ENCODE measurements around the gene ZNF444. TPM values are rescaled to one million over a fixed set of nuclear protein-coding genes. Genes with fewer than 3 reads are reported as not detected.
"Not testable (repeated sequence)": the region's sequence is repeated elsewhere in the genome, so short reads cannot be mapped to it uniquely, and the experiment has no call there.

The ZNF444 gene
- total RNA-seq = 12.1 TPM

DNA sequence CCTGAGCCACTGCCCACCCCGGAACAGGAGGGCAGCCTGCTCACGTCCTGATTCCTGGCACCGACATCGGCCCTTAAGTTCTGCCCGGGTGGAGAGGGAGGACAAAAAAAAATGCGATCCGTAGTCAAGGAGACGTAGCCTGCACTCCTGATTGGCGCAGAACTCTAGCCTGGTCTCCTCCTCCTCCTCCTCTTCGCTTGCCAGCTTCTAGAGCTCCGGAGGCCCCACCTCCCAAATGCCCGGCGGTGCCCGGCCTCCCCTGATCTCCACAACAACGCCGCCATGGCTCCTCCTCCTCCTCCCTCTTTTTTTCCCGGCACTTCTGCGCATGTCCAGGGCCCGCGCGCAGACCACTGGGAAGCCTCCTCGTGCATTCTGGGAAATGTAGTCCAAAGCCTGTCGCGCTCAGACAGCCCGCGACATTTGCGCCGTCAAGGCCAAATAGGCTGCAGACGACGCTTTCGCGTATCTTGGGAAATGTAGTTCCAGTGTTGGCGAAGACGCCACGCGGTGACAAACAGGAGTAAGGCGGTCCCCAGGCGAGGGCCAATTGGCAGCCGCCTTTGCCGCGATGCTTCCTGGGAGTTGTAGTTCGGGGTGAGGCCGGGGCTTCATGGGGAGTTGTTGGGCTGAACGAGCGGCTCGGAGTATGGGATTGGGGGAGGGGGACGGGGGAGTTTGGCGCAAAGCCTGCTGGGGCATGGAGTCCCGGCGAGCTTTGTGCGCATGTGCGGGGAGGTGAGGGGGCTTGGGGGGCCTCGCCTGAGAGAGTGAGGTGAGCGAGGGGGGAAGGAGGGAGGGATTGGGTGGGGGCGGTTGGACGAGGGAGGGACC, at the start of gene ZNF444:
ZNF444 (plus strand) TSS at position 705 of the 834 bp plus-strand sequence. CDS start 5,625 bp downstream, outside the sequence.
- DNase-seq (ENCODE audit: low read depth in 2 of 3, low spot score in 2 of 3) = peak; percentile 96 to 100 (median 99)

GRCh38 chr19:56091751-56092546, 49.1 kb upstream of the ZNF444 start:
- DNase-seq (ENCODE audit: low read depth in 2 of 3, low spot score in 2 of 3) = no peak

DNA sequence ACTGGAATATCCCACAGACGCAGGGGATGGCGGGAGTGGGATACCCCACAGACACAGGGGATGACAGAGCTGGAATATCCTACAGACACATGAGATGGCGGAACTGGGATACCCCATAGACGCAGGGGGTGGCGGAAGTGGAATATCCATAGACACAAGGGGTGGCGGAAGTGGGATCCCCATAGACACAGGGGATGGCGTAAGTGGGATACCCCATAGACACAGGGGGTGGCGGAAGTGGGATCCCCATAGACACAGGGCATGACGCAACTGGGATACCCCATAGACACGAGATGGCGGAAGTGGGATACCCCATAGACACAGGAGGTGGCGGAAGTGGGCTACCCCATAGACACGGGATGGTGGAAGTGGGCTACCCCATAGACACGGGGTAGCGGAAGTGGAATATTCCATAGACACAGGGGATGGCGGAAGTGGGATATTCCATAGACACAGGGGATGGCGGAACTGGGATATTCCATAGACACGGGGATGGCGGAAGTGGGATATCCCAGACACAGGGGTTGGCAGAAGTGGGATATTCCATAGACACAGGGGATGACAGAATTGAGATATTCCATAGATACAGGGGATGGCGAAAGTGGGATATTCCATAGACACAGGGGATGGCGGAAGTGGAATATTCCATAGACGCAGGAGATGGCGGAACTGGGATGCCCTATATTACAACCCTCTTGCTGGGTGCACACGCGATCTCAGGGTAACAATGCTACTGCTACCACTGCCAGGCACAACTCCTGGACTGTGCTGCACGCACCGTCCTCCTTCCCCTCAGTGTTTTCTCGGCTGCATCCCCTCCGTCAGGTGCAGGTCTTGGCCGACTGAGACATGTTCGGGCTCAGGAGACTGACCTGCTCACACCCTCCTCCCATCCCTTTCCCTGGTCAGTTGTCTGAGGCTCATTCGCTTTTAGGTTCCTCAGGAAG, 48.1 kb upstream of the ZNF444 start:
- DNase-seq (ENCODE audit: low read depth in 2 of 3, low spot score in 2 of 3) = no peak

- no peak for DNase-seq (ENCODE audit: low read depth in 2 of 3, low spot score in 2 of 3)
Measured at GRCh38 chr19:56094449-56094848, 46.6 kb upstream of the ZNF444 start.

DNA sequence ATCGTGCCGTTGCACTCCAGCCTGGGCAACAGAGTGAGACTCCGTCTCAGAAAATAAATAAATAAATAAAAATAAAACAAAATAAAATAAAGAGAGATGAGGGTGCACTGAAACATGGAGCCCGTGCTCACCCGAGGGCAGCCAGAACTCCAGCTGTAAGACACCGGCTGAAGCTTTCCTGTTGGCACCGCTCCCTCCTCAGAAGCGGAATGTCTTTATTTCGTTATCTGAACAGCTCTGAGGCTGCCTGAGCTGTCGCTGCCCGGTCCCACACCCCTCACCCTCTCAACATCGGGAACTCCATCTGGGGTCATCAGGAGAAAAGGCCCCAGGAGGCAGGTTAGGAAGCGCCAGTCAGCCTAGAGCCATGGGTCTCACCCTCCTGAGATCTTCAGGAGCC, 44.4 kb upstream of the ZNF444 start:
- no peak for DNase-seq (ENCODE audit: low read depth in 2 of 3, low spot score in 2 of 3)

- DNase-seq (ENCODE audit: low read depth in 2 of 3, low spot score in 2 of 3) = no peak
Measured at GRCh38 chr19:56097306-56097705, 43.8 kb upstream of the ZNF444 start.

GRCh38 chr19:56097776-56098175, 43.3 kb upstream of the ZNF444 start:
- no peak for DNase-seq (ENCODE audit: low read depth in 2 of 3, low spot score in 2 of 3)

DNA sequence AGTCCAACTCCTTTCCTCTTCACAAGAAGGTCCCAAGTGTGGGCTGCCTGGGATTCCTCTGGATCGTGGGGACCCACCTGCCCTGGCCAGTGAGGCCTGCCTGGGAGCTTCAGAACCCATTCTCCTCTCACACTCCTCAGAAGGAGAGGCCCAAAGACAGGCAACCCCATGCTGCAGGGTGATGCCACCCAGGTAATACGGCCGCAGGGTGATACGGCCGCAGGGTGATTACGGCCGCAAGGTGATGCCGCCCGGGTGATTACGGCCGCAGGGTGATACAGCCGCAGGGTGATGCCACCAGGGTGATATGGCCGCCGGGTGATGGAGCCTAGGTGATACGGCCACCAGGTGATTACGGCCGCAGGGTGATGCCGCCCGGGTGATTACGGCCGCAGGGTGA, 42.9 kb upstream of the ZNF444 start:
- not testable (repeated sequence) for DNase-seq (ENCODE audit: low read depth in 2 of 3, low spot score in 2 of 3)

DNA sequence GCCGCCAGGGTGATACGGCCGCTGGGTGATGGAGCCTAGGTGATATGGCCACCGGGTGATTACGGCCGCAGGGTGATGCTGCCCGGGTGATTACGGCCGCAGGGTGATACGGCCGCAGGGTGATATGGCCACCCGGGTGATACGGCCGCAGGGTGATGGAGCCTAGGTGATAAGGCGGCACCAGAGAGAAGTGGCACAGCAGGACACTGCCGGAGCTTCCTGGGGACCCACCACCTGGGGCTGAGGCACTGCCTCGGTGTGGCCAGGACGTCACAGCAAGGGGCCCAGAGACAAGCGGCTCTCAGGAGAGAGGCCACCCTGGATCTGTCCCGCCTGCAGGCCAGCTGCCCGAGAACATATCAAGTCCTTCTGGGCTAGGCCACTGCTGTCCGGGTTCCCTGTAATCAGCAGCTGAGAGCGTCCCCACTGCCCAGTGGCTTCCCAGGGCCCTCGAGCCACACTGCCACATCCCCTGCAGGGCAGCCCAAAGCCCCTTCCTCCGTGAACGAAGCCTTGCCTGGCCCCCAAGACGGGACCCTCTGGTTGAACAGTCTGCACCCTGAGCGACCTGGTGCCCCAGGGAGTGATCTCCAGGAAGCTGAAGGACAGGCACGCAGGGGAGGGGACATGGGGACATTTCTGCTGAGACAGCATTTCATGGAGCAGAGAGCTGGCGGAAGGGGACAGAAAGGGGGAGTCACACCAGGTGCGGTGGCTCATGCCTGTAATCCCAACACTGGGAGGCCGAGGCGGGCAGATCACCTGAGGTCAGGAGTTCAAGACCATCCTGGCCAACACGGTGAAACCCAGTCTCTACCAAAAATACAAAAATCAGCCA, 42.1 kb upstream of the ZNF444 start:
- no peak for DNase-seq (ENCODE audit: low read depth in 2 of 3, low spot score in 2 of 3)

GRCh38 chr19:56099638-56100539, 41.2 kb upstream of the ZNF444 start:
- no peak for DNase-seq (ENCODE audit: low read depth in 2 of 3, low spot score in 2 of 3)

GRCh38 chr19:56101095-56101494, 40.0 kb upstream of the ZNF444 start:
- no peak for DNase-seq (ENCODE audit: low read depth in 2 of 3, low spot score in 2 of 3)

GRCh38 chr19:56101746-56102535, 39.1 kb upstream of the ZNF444 start:
- no peak for DNase-seq (ENCODE audit: low read depth in 2 of 3, low spot score in 2 of 3)

DNA sequence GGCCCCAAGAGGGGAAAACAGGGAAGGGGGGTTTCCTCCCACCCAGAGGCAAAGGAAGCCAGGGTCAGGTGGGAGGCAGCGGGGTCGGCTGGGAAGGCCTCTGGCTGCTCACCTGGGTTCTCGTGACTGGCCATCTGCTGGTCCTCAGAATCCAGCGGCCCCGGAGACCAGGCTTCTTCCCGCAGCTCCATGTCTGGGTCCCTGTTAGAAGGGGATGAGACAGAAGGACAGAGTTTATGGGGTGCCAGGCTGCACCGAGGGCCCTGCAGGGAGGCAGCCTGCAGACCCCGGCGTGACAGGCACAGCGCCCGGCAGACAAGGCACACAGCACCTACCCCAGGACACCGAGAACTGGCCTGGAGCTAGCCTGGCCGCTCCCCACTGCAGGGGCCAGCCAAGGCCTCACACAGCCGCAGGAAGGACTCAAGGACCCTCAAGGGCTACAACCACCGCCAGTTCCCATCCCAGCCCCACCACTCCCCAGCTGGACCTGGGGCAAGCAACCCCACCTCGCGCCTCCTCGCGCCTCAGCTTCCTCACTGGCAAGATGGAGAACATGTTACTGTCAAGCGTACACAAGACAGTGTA, 38.0 kb upstream of the ZNF444 start:
- DNase-seq (ENCODE audit: low read depth in 2 of 3, low spot score in 2 of 3) = no peak

- DNase-seq (ENCODE audit: low read depth in 2 of 3, low spot score in 2 of 3) = no peak
Measured at GRCh38 chr19:56104423-56104822, 36.7 kb upstream of the ZNF444 start.

DNA sequence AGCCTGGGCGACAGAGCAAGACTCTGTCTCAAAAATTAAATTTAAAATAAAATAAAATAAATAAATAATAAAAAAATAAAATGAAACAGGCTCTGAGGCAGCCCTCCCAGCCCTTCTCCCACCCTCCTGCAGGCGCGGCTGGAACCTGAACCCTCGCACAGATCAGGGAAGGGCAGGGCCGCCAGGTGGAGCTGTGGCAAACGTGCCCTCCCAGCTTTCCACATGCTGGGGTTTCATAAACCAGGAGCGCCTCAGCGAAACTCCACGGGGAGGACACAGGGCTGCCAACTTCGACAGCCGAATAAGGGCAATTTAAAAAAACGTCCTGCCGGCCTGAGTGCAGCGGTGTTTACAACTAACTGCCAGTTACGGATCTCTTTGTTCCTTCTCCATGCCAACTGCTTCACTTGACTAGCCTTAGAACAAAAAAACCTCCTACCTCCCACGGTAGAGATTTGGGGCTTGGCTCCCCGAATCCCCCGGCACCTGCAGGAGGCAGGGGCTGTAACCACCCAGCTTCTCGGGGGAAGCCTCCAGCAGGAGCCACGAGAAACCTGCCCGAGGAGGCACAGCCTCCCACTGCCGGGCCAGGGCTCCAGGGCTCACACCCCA, 35.9 kb upstream of the ZNF444 start:
- DNase-seq (ENCODE audit: low read depth in 2 of 3, low spot score in 2 of 3) = peak in 2 of 3 donors; percentile 82 to 86

- not testable (repeated sequence) for DNase-seq (ENCODE audit: low read depth in 2 of 3, low spot score in 2 of 3)
Measured at GRCh38 chr19:56105831-56106396, 35.2 kb upstream of the ZNF444 start.

DNA sequence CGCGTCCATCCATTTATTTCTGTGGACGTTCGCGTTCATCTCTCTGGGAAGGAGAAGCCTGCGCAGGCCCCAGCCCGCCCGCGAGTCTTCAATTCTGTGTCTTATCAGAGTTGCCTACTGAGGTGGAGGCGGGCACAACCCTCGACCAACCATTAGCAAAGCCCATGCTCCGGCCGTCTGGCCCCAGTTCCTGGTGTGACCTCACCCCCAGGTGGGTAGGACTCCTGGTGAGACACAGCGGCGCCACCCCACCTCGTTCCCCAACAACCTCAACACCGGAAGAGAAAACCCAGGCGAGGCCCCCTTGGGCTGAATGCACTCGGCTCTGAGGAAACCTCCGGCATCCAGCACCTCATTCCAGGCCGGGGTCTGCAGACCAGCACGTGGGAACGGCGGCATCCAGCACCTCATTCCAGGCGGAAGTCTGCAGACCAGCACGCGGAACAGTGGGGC, 34.7 kb upstream of the ZNF444 start:
- no peak for DNase-seq (ENCODE audit: low read depth in 2 of 3, low spot score in 2 of 3)
